H1 (cell line): Measurements from ENCODE around the gene RPS6KA5. TPM values are rescaled to one million over a fixed set of nuclear protein-coding genes. Genes with fewer than 3 reads are reported as not detected.

Experiments used
- CTCF ChIA-PET: fragments of 300-600 bp; sonication (Branson Sonifier 250); formaldehyde crosslinking; loops from one replicate; lab custom pipeline; 2021; ENCODE audit not compliant: partially characterized antibody; lab: Charles Lee
- POLR2A ChIA-PET: fragments of 300-600 bp; sonication (Branson Sonifier 250); formaldehyde crosslinking; loops from one replicate; lab custom pipeline; 2021; ENCODE audit warnings: inconsistent platforms; ENCODE audit not compliant: partially characterized antibody; lab: Charles Lee
- DNase-seq, 2 experiments: peaks; one replicate each; pipeline versions ENCODE4 v3.0.0 to v3.0.0-alpha.2; 2010 to 2022; ENCODE audit warnings: low spot score in 2 of 2, low read depth in 1 of 2, mixed read lengths in 1 of 2
- FAIRE-seq: peaks from 2 replicates; lab custom pipeline; 2011; peaks lifted over from hg19 to GRCh38; lab: Jason Lieb, UNC
- H2AFZ ChIP-seq: 2 replicates; pipeline ENCODE4 v1.8.1; 2012; ENCODE audit warnings: low read length, inconsistent platforms
- H2AK5ac ChIP-seq: 2 replicates; pipeline ENCODE4 v1.6.1; 2013; ENCODE audit warnings: low read depth, low read length
- H2BK120ac ChIP-seq: replicated peaks from 2 replicates; pipeline ENCODE3; 2013; ENCODE audit warnings: low read depth, low read length, inconsistent platforms
- H2BK12ac ChIP-seq: 2 replicates; pipeline ENCODE4 v1.6.1; 2013; ENCODE audit warnings: low read depth, low read length
- H2BK15ac ChIP-seq: 2 replicates; pipeline ENCODE4 v1.6.1; 2013; ENCODE audit warnings: low read length
- H2BK20ac ChIP-seq: 2 replicates; pipeline ENCODE4 v1.6.1; 2013; ENCODE audit warnings: low read length
- H2BK5ac ChIP-seq: 2 replicates; pipeline ENCODE4 v1.6.1; 2013; ENCODE audit warnings: low read depth, low read length
- H3K14ac ChIP-seq: 2 replicates; pipeline ENCODE4 v1.6.1; 2013; ENCODE audit warnings: inconsistent platforms; ENCODE audit not compliant: insufficient read length
- H3K18ac ChIP-seq: 2 replicates; pipeline ENCODE4 v1.6.1; 2013; ENCODE audit warnings: low read length; ENCODE audit errors: extremely low read depth
- H3K23ac ChIP-seq: 2 replicates; pipeline ENCODE4 v1.6.1; 2013; ENCODE audit warnings: inconsistent platforms; ENCODE audit not compliant: insufficient read length
- H3K23me2 ChIP-seq: 2 replicates; pipeline ENCODE4 v1.6.1; 2013; ENCODE audit warnings: low read depth, low read length
- H3K27ac ChIP-seq: 2 replicates; pipeline ENCODE4 v1.6.1; 2011; ENCODE audit warnings: low read depth, low read length, inconsistent platforms
- H3K27me3 ChIP-seq, 4 experiments: replicated peaks in 1 of 4; 1 replicate in 1 of 4; 2 replicates in 3 of 4; pipeline versions ENCODE4 v1.6.1 to v1.8.1; 2011 to 2013; ENCODE audit warnings: low read length in 3 of 4, mild to moderate bottlenecking in 3 of 4, inconsistent platforms in 2 of 4, mixed read lengths in 2 of 4, moderate library complexity in 1 of 4; ENCODE audit not compliant: control insufficient read depth in 3 of 4, insufficient read depth in 3 of 4; ENCODE audit errors: extremely low read depth in 1 of 4
- H3K36me3 ChIP-seq, 4 experiments: 2 replicates each; pipeline versions ENCODE4 v1.6.1 to v1.8.1; 2011 to 2013; ENCODE audit warnings: mild to moderate bottlenecking in 4 of 4, low read length in 3 of 4, moderate library complexity in 2 of 4, control low read depth in 1 of 4, inconsistent platforms in 1 of 4; ENCODE audit not compliant: insufficient read depth in 4 of 4, control insufficient read depth in 2 of 4
- H3K4ac ChIP-seq: replicated peaks from 2 replicates; pipeline ENCODE3; 2013; ENCODE audit warnings: low read length, low read depth, mixed read lengths, inconsistent platforms; ENCODE audit not compliant: insufficient read length
- H3K4me1 ChIP-seq, 4 experiments: replicated peaks in 1 of 4; 1 replicate in 1 of 4; 2 replicates in 3 of 4; pipeline versions ENCODE4 v1.6.1 to v1.8.1; 2011 to 2013; ENCODE audit warnings: low read length in 3 of 4, inconsistent platforms in 2 of 4, mixed read lengths in 1 of 4; ENCODE audit not compliant: insufficient read depth in 4 of 4, control insufficient read depth in 3 of 4
- H3K4me2 ChIP-seq, 2 experiments: 2 replicates each; pipeline versions ENCODE4 v1.6.1 to v1.8.1; 2011 to 2013; ENCODE audit warnings: low read depth in 2 of 2, low read length in 2 of 2, control low read depth in 1 of 2, inconsistent platforms in 1 of 2, mild to moderate bottlenecking in 1 of 2; ENCODE audit not compliant: insufficient read depth in 1 of 2
- H3K4me3 ChIP-seq, 4 experiments: fragments of 200-600, 300-600 bp in 1 of 4; sonication (generic), shearing (Covaris generic), sonication (Bioruptor Twin) in 1 of 4; 2 replicates each; pipeline versions ENCODE4 v1.5.1 to v1.8.1; 2011 to 2016; ENCODE audit warnings: low read length in 4 of 4, low read depth in 3 of 4, control low read depth in 2 of 4, inconsistent platforms in 2 of 4, mild to moderate bottlenecking in 2 of 4, mixed read lengths in 1 of 4, moderate library complexity in 1 of 4; ENCODE audit not compliant: insufficient read depth in 2 of 4; ENCODE audit errors: extremely low read depth in 1 of 4
- H3K56ac ChIP-seq: replicated peaks from 2 replicates; pipeline ENCODE3; 2013; ENCODE audit warnings: low read depth, mild to moderate bottlenecking, mixed read lengths, low read length, inconsistent platforms; ENCODE audit not compliant: insufficient read length
- H3K79me1 ChIP-seq: 2 replicates; pipeline ENCODE4 v1.6.1; 2013; ENCODE audit warnings: low read depth, low read length, control low read depth
- H3K79me2 ChIP-seq, 2 experiments: 2 replicates each; pipeline versions ENCODE4 v1.6.1 to v1.8.1; 2012 to 2013; ENCODE audit warnings: low read length in 2 of 2, mild to moderate bottlenecking in 2 of 2, inconsistent platforms in 1 of 2; ENCODE audit not compliant: insufficient read depth in 2 of 2, control insufficient read depth in 1 of 2
- H3K9ac ChIP-seq, 4 experiments: replicated peaks in 1 of 4; 1 replicate in 1 of 4; 2 replicates in 3 of 4; pipeline versions ENCODE4 v1.6.1 to v1.8.1; 2011 to 2013; ENCODE audit warnings: low read depth in 3 of 4, low read length in 3 of 4, control low read depth in 2 of 4, mild to moderate bottlenecking in 2 of 4, moderate library complexity in 2 of 4, inconsistent platforms in 1 of 4; ENCODE audit errors: extremely low read depth in 1 of 4
- H3K9me3 ChIP-seq, 2 experiments: 2 replicates each; pipeline versions ENCODE4 v1.6.1 to v1.8.1; 2012 to 2013; ENCODE audit warnings: mild to moderate bottlenecking in 2 of 2, moderate library complexity in 2 of 2, control low read depth in 1 of 2, inconsistent platforms in 1 of 2, low read depth in 1 of 2, low read length in 1 of 2, mixed read lengths in 1 of 2; ENCODE audit not compliant: insufficient read depth in 2 of 2
- H4K20me1 ChIP-seq, 2 experiments: replicated peaks in 1 of 2; 2 replicates each; pipeline versions ENCODE3 to v1.8.1; 2011 to 2013; ENCODE audit warnings: inconsistent platforms in 2 of 2, low read length in 2 of 2, mild to moderate bottlenecking in 1 of 2; ENCODE audit not compliant: insufficient read depth in 2 of 2, control insufficient read depth in 1 of 2
- H4K5ac ChIP-seq: 2 replicates; pipeline ENCODE4 v1.6.1; 2013; ENCODE audit warnings: low read length, low read depth, mixed read lengths, inconsistent platforms; ENCODE audit not compliant: insufficient read length
- H4K8ac ChIP-seq: 2 replicates; pipeline ENCODE4 v1.8.0; 2013; ENCODE audit warnings: mild to moderate bottlenecking, moderate library complexity, low read length, inconsistent platforms; ENCODE audit not compliant: insufficient read depth; ENCODE audit errors: extremely low read depth
- H4K91ac ChIP-seq: replicated peaks from 2 replicates; pipeline ENCODE3; 2013; ENCODE audit warnings: low read length, mixed read lengths, inconsistent platforms; ENCODE audit not compliant: insufficient read length
- ATF2 ChIP-seq: IDR thresholded peaks from 2 replicates; pipeline ENCODE4 v1.6.1; 2012; ENCODE audit warnings: low read length, inconsistent platforms
- CEBPB ChIP-seq: IDR thresholded peaks from 2 replicates; pipeline ENCODE4 v1.6.1; 2012; ENCODE audit warnings: low read depth, low read length
- E2F6 ChIP-seq: IDR thresholded peaks from 2 replicates; pipeline ENCODE4 v1.6.1; 2012; ENCODE audit warnings: inconsistent platforms
- EZH2 ChIP-seq: fragments of 200-600 bp; sonication (generic); IDR thresholded peaks from 2 replicates; pipeline ENCODE4 v1.7.1; 2012; ENCODE audit warnings: low read depth, mild to moderate bottlenecking, moderate library complexity, low read length, inconsistent platforms; ENCODE audit not compliant: severe bottlenecking
- PHF8 ChIP-seq: fragments of 200-600 bp; sonication (generic); conservative IDR thresholded peaks from 2 replicates; pipeline ENCODE4 v1.7.1; 2012; ENCODE audit warnings: low read depth, mild to moderate bottlenecking, inconsistent platforms, low read length, moderate library complexity
- POLR2AphosphoS5 ChIP-seq: IDR thresholded peaks from 2 replicates; pipeline ENCODE4 v1.6.1; 2011; ENCODE audit warnings: low read depth, low read length
- RAD21 ChIP-seq, 2 experiments: IDR thresholded peaks in 1 of 2; conservative IDR thresholded peaks in 1 of 2; 2 replicates each; pipeline ENCODE4 v1.6.1; 2011; ENCODE audit warnings: low read depth in 2 of 2, low read length in 2 of 2, improper control_type of control experiment in 1 of 2, inconsistent platforms in 1 of 2, mild to moderate bottlenecking in 1 of 2, moderate library complexity in 1 of 2
- RXRA ChIP-seq: IDR thresholded peaks from 2 replicates; pipeline ENCODE4 v1.6.1; 2011; ENCODE audit warnings: low read depth, mild to moderate bottlenecking, low read length, moderate library complexity; ENCODE audit not compliant: insufficient read depth
- SP4 ChIP-seq: IDR thresholded peaks from 2 replicates; pipeline ENCODE4 v1.6.1; 2012; ENCODE audit warnings: low read length, inconsistent platforms
- TCF12 ChIP-seq: IDR thresholded peaks from 2 replicates; pipeline ENCODE4 v1.6.1; 2011; ENCODE audit warnings: low read depth, mild to moderate bottlenecking, low read length
- ZNF274 ChIP-seq: IDR thresholded peaks from 2 replicates; pipeline ENCODE4 v1.7.0; 2012; ENCODE audit warnings: low read length, borderline replicate concordance; ENCODE audit errors: extremely low read depth
- WGBS, 2 experiments: shearing (Covaris generic) in 1 of 2; methylation state at CpG; one replicate each; pipeline versions ENCODE4 v1.1.6 to v1.1.7; 2013 to 2015; ENCODE audit warnings: low lambda C conversion rate in 2 of 2, mixed read lengths in 2 of 2, inconsistent platforms in 1 of 2, low coverage in 1 of 2, missing lambda C conversion rate in 1 of 2; ENCODE audit not compliant: insufficient replicate concordance in 2 of 2, insufficient coverage in 1 of 2, insufficient read length in 1 of 2; ENCODE audit errors: extremely low coverage in 1 of 2, missing lambda C conversion rate in 1 of 2; 5-methylcytosine and 5-hydroxymethylcytosine counted together
- polyA plus RNA-seq, 7 experiments: library from polyadenylated mRNA; depleted of rRNA in 3 of 7; stranded (reverse) in 5 of 7; unstranded in 2 of 7; fragments of >200 nt in 5 of 7; fragments of 200-250 nt in 2 of 7; gene quantifications; 1 replicate in 5 of 7; 2 replicates in 1 of 7; 4 replicates in 1 of 7; pipeline versions ENCODE4 v1.2.1 to v1.2.3, GENCODE V29; 2011 to 2013; ENCODE audit warnings: missing spikeins in 2 of 7, mixed read lengths in 2 of 7
- total RNA-seq: library from RNA; stranded (reverse); fragmentation: NEBNext Ultra II Directional; extraction: Animal tissue kit (Norgen Biotek cat#: 25700); gene quantifications from 2 replicates; pipeline ENCODE4 v1.2.1, GENCODE V29; 2021

Gene RPS6KA5
- total and polyA plus RNA-seq, 2 of the 8 experiments (the other 6 are each of a cell fraction or from before 2014, with no cell fraction given), result 0.85 to 3.1 TPM

GRCh38 chr14:90803249-90803648 is 257.2 kb downstream of the RPS6KA5 start:
- Histone ChIP-seq H2BK15ac (no peak overlapping the region), H4K8ac (no peak overlapping the region), H3K14ac (no peak overlapping the region), H2BK120ac (no peak overlapping the region), H4K20me1 (no peaks in the 10 kb centered on the region), H2AK5ac (no peak overlapping the region), H3K23me2 (no peaks in the 10 kb centered on the region), H3K9ac (no peak overlapping the region), H3K27ac (no peak overlapping the region), H2BK5ac (no peak overlapping the region), H3K4me2 (no peak overlapping the region), H3K27me3 (no peaks in the 10 kb centered on the region), H3K36me3 (no peaks in the 10 kb centered on the region), H2AFZ (no peak overlapping the region), H3K4ac (peak overlapping the region; percentile 1), H3K79me1 (0 out of 2 replicates have a peak, but pooled peaks cover 2% of the 10 kb centered on the region), H4K5ac (no peak overlapping the region), H3K18ac (no peak overlapping the region), H2BK12ac (no peak overlapping the region), H4K91ac (no peak overlapping the region), H3K79me2 (no peaks in the 10 kb centered on the region; a peak in 1 of 4 replicates), H3K4me1 (peaks cover 0 to 8% (median 1%) of the 10 kb centered on the region in 4 experiments; a peak in 3 of 7 replicates), H3K4me3 (no peak overlapping the region), H3K23ac (no peak overlapping the region), H2BK20ac (no peak overlapping the region), H3K9me3 (no peaks in the 10 kb centered on the region), H3K56ac (no peak overlapping the region)
- DNase-seq (no peak), FAIRE-seq (no peak)
- TF ChIP-seq SP4, result no peak
- TF ChIP-seq PHF8, result no peak
- no peak for TF ChIP-seq ATF2
- TF ChIP-seq CEBPB, result no peak
- TF ChIP-seq EZH2, result no peak
- no peak for TF ChIP-seq E2F6
- no peak for TF ChIP-seq POLR2AphosphoS5
- TF ChIP-seq TCF12, result no peak
- TF ChIP-seq RXRA, result no peak
- no peak for TF ChIP-seq ZNF274
- TF ChIP-seq RAD21 (IDR thresholded peaks at IDR 0.05 in 1 of 2, conservative IDR thresholded peaks at IDR 0.05 in 1 of 2; ENCODE audit: low read depth in 2 of 2, low read length in 2 of 2), result no peak
- WGBS, 2 experiments, result 92% methylated on average over 2 of the region's 2 CpGs; no CpG with 5 or more reads in 1 of the 2 experiments
- CTCF ChIA-PET, result interaction anchor here (1.6 to 2.5 kb wide), 2 partner anchors 13 to 44 kb away, joined by 9 to 10 read pairs; partner anchors contain the start of gene TTC7B
- POLR2A ChIA-PET, result no interaction called here
